ENCODE measurements around the gene CORO2B.

GRCh38 chr15:68612979-68613740, 34.4 kb downstream of the CORO2B start:
- TF ChIP-seq SIN3A (IDR thresholded peaks at IDR 0.05; ENCODE audit: borderline replicate concordance in 2 of 2, control insufficient read depth in 1 of 2, low read depth in 2 of 2, low read length in 2 of 2) = no peak
- TF ChIP-seq CTCF (IDR thresholded peaks at IDR 0.05 in 2 of 3, conservative IDR thresholded peaks at IDR 0.05 in 1 of 3; ENCODE audit: insufficient read depth in 2 of 3, low read depth in 1 of 3, low read length in 3 of 3) = no peak
- TF ChIP-seq RUNX1 (IDR thresholded peaks at IDR 0.05; ENCODE audit: low read depth) = no peak
- TF ChIP-seq MEF2A (IDR thresholded peaks at IDR 0.05; ENCODE audit: control insufficient read depth, low read depth, low read length) = no peak
- TF ChIP-seq NFIC (IDR thresholded peaks at IDR 0.05) = no peak
- TF ChIP-seq HNRNPLL (IDR thresholded peaks at IDR 0.05; ENCODE audit: low read depth, low read length, poor library complexity, severe bottlenecking) = no peak
- TF ChIP-seq ZNF274 (IDR thresholded peaks at IDR 0.05; ENCODE audit: borderline replicate concordance, low read depth, low read length) = no peak
- TF ChIP-seq ZKSCAN8 (CRISPR knock-in tag; IDR thresholded peaks at IDR 0.05) = no peak
- TF ChIP-seq TGIF2 (CRISPR knock-in tag; IDR thresholded peaks at IDR 0.05) = no peak
- TF ChIP-seq, protein P1, sequence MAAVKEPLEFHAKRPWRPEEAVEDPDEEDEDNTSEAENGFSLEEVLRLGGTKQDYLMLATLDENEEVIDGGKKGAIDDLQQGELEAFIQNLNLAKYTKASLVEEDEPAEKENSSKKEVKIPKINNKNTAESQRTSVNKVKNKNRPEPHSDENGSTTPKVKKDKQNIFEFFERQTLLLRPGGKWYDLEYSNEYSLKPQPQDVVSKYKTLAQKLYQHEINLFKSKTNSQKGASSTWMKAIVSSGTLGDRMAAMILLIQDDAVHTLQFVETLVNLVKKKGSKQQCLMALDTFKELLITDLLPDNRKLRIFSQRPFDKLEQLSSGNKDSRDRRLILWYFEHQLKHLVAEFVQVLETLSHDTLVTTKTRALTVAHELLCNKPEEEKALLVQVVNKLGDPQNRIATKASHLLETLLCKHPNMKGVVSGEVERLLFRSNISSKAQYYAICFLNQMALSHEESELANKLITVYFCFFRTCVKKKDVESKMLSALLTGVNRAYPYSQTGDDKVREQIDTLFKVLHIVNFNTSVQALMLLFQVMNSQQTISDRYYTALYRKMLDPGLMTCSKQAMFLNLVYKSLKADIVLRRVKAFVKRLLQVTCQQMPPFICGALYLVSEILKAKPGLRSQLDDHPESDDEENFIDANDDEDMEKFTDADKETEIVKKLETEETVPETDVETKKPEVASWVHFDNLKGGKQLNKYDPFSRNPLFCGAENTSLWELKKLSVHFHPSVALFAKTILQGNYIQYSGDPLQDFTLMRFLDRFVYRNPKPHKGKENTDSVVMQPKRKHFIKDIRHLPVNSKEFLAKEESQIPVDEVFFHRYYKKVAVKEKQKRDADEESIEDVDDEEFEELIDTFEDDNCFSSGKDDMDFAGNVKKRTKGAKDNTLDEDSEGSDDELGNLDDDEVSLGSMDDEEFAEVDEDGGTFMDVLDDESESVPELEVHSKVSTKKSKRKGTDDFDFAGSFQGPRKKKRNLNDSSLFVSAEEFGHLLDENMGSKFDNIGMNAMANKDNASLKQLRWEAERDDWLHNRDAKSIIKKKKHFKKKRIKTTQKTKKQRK (IDR thresholded peaks at IDR 0.05; ENCODE audit: borderline replicate concordance, low read depth, low read length) = no peak
- no peak for TF ChIP-seq RFX1 (IDR thresholded peaks at IDR 0.05)
- TF ChIP-seq HNRNPL (IDR thresholded peaks at IDR 0.05; ENCODE audit: low read depth, low read length) = no peak
- TF ChIP-seq ZNF217 (CRISPR knock-in tag; IDR thresholded peaks at IDR 0.05) = no peak

Data from K562 (cell line).